Measurements from ENCODE around the gene AGPAT2. TPM values are rescaled to one million over a fixed set of nuclear protein-coding genes. Genes with fewer than 3 reads are reported as not detected.

Gene AGPAT2
- total RNA-seq, 1 experiment from 2014 or later: 40.2 TPM

DNA sequence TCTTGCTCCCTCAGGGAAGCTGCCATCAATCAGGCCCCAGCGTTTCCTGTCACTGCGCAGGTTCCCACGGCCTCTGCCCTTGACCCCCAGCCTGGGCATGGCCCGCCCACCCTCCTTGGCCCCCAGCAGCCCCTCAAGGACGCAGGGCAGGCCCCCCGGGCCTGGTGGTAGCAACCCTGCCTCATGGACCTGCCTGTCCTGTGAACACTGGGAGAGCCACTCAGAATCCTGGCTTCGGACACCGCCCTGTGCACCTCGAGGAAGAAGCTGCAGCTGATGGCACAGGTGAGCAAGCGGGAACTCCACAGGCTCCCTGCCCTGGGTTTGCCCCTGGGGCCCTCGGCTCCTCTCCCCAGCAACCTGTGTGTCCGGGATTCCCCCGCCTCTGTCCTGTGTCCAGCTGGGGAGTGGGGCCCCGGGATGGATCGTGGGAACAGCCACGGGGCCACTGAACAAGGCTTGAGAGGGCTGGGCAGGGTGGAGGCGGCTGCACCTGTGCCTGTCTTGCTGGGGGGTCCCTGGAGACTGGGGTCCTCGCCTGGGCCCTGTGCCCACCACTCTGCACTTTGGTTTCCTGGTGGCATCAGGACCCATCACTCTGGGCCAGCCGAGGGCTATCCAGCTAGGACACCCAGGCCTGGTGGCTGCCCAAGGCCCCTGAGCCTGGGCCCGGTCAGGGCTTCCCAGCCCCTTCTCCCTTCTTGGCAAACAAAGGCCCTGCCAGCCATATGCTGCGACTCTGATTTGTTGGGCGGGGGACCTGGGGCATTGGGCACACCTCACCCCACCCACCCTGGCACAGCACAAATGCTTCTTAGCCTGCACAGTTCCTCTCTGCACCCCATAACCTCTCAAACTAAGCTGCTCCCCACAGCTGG, 58.0 kb downstream of the AGPAT2 start:
- Mint-ChIP-seq H3K27me3 (ENCODE audit: low read depth) (no peaks in the 10 kb centered on the region), H3K4me1 (no peaks in the 10 kb centered on the region), H3K27ac (no peak overlapping the region), H3K4me3 (no peak overlapping the region), H3K36me3 (no peaks in the 10 kb centered on the region), H3K9me3 (no peaks in the 10 kb centered on the region)
- CTCF ChIA-PET: interaction anchor here (0.5 to 8.3 kb wide), 7 partner anchors 15 to 142 kb away, joined by 3 to 163 read pairs (median 4); no protein-coding TSS in a partner anchor
- DNase-seq (ENCODE audit: low spot score): no peak
- no peak for TF ChIP-seq JAZF1 (CRISPR knock-in tag; IDR thresholded peaks at IDR 0.05)
- no peak for TF ChIP-seq SMAD4 (CRISPR knock-in tag; IDR thresholded peaks at IDR 0.05)
- TF ChIP-seq, protein P1, sequence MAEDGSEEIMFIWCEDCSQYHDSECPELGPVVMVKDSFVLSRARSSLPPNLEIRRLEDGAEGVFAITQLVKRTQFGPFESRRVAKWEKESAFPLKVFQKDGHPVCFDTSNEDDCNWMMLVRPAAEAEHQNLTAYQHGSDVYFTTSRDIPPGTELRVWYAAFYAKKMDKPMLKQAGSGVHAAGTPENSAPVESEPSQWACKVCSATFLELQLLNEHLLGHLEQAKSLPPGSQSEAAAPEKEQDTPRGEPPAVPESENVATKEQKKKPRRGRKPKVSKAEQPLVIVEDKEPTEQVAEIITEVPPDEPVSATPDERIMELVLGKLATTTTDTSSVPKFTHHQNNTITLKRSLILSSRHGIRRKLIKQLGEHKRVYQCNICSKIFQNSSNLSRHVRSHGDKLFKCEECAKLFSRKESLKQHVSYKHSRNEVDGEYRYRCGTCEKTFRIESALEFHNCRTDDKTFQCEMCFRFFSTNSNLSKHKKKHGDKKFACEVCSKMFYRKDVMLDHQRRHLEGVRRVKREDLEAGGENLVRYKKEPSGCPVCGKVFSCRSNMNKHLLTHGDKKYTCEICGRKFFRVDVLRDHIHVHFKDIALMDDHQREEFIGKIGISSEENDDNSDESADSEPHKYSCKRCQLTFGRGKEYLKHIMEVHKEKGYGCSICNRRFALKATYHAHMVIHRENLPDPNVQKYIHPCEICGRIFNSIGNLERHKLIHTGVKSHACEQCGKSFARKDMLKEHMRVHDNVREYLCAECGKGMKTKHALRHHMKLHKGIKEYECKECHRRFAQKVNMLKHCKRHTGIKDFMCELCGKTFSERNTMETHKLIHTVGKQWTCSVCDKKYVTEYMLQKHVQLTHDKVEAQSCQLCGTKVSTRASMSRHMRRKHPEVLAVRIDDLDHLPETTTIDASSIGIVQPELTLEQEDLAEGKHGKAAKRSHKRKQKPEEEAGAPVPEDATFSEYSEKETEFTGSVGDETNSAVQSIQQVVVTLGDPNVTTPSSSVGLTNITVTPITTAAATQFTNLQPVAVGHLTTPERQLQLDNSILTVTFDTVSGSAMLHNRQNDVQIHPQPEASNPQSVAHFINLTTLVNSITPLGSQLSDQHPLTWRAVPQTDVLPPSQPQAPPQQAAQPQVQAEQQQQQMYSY (CRISPR knock-in tag; IDR thresholded peaks at IDR 0.05): no peak
- TF ChIP-seq, protein P2, sequence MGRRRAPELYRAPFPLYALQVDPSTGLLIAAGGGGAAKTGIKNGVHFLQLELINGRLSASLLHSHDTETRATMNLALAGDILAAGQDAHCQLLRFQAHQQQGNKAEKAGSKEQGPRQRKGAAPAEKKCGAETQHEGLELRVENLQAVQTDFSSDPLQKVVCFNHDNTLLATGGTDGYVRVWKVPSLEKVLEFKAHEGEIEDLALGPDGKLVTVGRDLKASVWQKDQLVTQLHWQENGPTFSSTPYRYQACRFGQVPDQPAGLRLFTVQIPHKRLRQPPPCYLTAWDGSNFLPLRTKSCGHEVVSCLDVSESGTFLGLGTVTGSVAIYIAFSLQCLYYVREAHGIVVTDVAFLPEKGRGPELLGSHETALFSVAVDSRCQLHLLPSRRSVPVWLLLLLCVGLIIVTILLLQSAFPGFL (CRISPR knock-in tag; IDR thresholded peaks at IDR 0.05; ENCODE audit: borderline replicate concordance): no peak
- no peak for TF ChIP-seq ZNF263 (CRISPR knock-in tag; IDR thresholded peaks at IDR 0.05; ENCODE audit: low read depth)
- no peak for TF ChIP-seq SP1 (CRISPR knock-in tag; conservative IDR thresholded peaks at IDR 0.05)
- no peak for TF ChIP-seq STAT6 (CRISPR knock-in tag; conservative IDR thresholded peaks at IDR 0.05; ENCODE audit: low read depth)
- TF ChIP-seq ZNF281 (CRISPR knock-in tag; IDR thresholded peaks at IDR 0.05): no peak
- TF ChIP-seq FOXJ3 (CRISPR knock-in tag; IDR thresholded peaks at IDR 0.05; ENCODE audit: borderline replicate concordance): no peak
- no peak for TF ChIP-seq RORB (CRISPR knock-in tag; IDR thresholded peaks at IDR 0.05)
- TF ChIP-seq, protein P3, sequence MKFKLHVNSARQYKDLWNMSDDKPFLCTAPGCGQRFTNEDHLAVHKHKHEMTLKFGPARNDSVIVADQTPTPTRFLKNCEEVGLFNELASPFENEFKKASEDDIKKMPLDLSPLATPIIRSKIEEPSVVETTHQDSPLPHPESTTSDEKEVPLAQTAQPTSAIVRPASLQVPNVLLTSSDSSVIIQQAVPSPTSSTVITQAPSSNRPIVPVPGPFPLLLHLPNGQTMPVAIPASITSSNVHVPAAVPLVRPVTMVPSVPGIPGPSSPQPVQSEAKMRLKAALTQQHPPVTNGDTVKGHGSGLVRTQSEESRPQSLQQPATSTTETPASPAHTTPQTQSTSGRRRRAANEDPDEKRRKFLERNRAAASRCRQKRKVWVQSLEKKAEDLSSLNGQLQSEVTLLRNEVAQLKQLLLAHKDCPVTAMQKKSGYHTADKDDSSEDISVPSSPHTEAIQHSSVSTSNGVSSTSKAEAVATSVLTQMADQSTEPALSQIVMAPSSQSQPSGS (CRISPR knock-in tag; IDR thresholded peaks at IDR 0.05; ENCODE audit: borderline replicate concordance, low read depth): no peak
- no peak for TF ChIP-seq NFYB (CRISPR knock-in tag; conservative IDR thresholded peaks at IDR 0.05; ENCODE audit: low read depth)
- no peak for TF ChIP-seq E2F4 (CRISPR knock-in tag; IDR thresholded peaks at IDR 0.05; ENCODE audit: borderline replicate concordance, low read depth)
- TF ChIP-seq, protein P4, sequence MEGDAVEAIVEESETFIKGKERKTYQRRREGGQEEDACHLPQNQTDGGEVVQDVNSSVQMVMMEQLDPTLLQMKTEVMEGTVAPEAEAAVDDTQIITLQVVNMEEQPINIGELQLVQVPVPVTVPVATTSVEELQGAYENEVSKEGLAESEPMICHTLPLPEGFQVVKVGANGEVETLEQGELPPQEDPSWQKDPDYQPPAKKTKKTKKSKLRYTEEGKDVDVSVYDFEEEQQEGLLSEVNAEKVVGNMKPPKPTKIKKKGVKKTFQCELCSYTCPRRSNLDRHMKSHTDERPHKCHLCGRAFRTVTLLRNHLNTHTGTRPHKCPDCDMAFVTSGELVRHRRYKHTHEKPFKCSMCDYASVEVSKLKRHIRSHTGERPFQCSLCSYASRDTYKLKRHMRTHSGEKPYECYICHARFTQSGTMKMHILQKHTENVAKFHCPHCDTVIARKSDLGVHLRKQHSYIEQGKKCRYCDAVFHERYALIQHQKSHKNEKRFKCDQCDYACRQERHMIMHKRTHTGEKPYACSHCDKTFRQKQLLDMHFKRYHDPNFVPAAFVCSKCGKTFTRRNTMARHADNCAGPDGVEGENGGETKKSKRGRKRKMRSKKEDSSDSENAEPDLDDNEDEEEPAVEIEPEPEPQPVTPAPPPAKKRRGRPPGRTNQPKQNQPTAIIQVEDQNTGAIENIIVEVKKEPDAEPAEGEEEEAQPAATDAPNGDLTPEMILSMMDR (IDR thresholded peaks at IDR 0.05): no peak
- TF ChIP-seq, protein P5, sequence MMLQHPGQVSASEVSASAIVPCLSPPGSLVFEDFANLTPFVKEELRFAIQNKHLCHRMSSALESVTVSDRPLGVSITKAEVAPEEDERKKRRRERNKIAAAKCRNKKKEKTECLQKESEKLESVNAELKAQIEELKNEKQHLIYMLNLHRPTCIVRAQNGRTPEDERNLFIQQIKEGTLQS (CRISPR knock-in tag; conservative IDR thresholded peaks at IDR 0.05): no peak
- no peak for TF ChIP-seq ZBTB21 (CRISPR knock-in tag; IDR thresholded peaks at IDR 0.05; ENCODE audit: borderline replicate concordance)
- TF ChIP-seq MXD4 (CRISPR knock-in tag; IDR thresholded peaks at IDR 0.05; ENCODE audit: borderline replicate concordance): no peak
- no peak for TF ChIP-seq ESRRA (CRISPR knock-in tag; IDR thresholded peaks at IDR 0.05; ENCODE audit: borderline replicate concordance)
- TF ChIP-seq ZNF219 (CRISPR knock-in tag; IDR thresholded peaks at IDR 0.05; ENCODE audit: borderline replicate concordance): no peak
- ATAC-seq: no peak
- POLR2A ChIA-PET: no interaction called here

Measured in WTC11 (cell line).